MV-4-11 (cell line): Measurements from ENCODE around the gene FMNL2.

ENCODE experiments used
- DNase-seq: peaks from one replicate; lab custom pipeline; 2025; lab: John Stamatoyannopoulos, UW

FMNL2 gene

GRCh38 chr2:152339556-152340286 lies 4.7 kb downstream of the FMNL2 start:
- no peak for DNase-seq

- no peak for DNase-seq
Observed at GRCh38 chr2:152342259-152343046, 7.5 kb downstream of the FMNL2 start.

GRCh38 chr2:152343426-152343825 lies 8.5 kb downstream of the FMNL2 start:
- no peak for DNase-seq

- DNase-seq: no peak
Observed at GRCh38 chr2:152344579-152345195, 9.7 kb downstream of the FMNL2 start.

- DNase-seq: no peak
Observed at GRCh38 chr2:152347076-152347475, 12.1 kb downstream of the FMNL2 start.

- DNase-seq: no peak
Observed at GRCh38 chr2:152348388-152348787, 13.4 kb downstream of the FMNL2 start.

- no peak for DNase-seq
Observed at GRCh38 chr2:152349416-152349815, 14.4 kb downstream of the FMNL2 start.

- DNase-seq: no peak
Observed at GRCh38 chr2:152350155-152350679, 15.2 kb downstream of the FMNL2 start.

GRCh38 chr2:152352616-152353015 lies 17.6 kb downstream of the FMNL2 start:
- no peak for DNase-seq

GRCh38 chr2:152353364-152353763 lies 18.4 kb downstream of the FMNL2 start:
- no peak for DNase-seq

GRCh38 chr2:152354069-152354755 lies 19.2 kb downstream of the FMNL2 start:
- no peak for DNase-seq

GRCh38 chr2:152354909-152355308 lies 19.9 kb downstream of the FMNL2 start:
- DNase-seq: no peak

GRCh38 chr2:152355409-152355831 lies 20.4 kb downstream of the FMNL2 start:
- no peak for DNase-seq

- no peak for DNase-seq
Observed at GRCh38 chr2:152359573-152360363, 24.8 kb downstream of the FMNL2 start.

- DNase-seq: peak; percentile 76
Observed at GRCh38 chr2:152363936-152364335, 29.0 kb downstream of the FMNL2 start.

- DNase-seq: no peak
Observed at GRCh38 chr2:152367547-152368390, 32.8 kb downstream of the FMNL2 start.

- no peak for DNase-seq
Observed at GRCh38 chr2:152369176-152369860, 34.3 kb downstream of the FMNL2 start.

GRCh38 chr2:152370783-152371182 lies 35.8 kb downstream of the FMNL2 start:
- DNase-seq: no peak

GRCh38 chr2:152372438-152372984 lies 37.5 kb downstream of the FMNL2 start:
- no peak for DNase-seq
